Transverse colon (tissue), 4 donors: ENCODE results near the gene GATA3. TPM values are rescaled to one million over a fixed set of nuclear protein-coding genes. Genes with fewer than 3 reads are reported as not detected.

Experiments
- DNase-seq: peaks from one replicate; pipeline ENCODE4 v3.0.0-alpha.2; 2019
- H3K27ac ChIP-seq, 4 donors: fragments of 200-600 bp; sonication (generic); 2 replicates each; pipeline ENCODE4 v1.5.1; 2016 to 2018; ENCODE audit warnings: inconsistent platforms in 4 of 4
- H3K27me3 ChIP-seq: fragments of 200-600 bp; sonication (generic); 2 replicates; pipeline ENCODE4 v1.5.1; 2017; ENCODE audit warnings: inconsistent platforms
- H3K36me3 ChIP-seq, 4 donors: fragments of 200-600 bp; sonication (generic); 2 replicates each; pipeline ENCODE4 v1.5.1; 2017 to 2019; ENCODE audit warnings: inconsistent platforms in 4 of 4
- H3K4me1 ChIP-seq, 4 donors: fragments of 200-600 bp; sonication (generic); 2 replicates each; pipeline ENCODE4 v1.5.1; 2017 to 2020; ENCODE audit warnings: inconsistent platforms in 4 of 4
- H3K4me3 ChIP-seq, 4 donors: fragments of 200-600 bp; sonication (generic); 1 replicate in 1 of 4; 2 replicates in 3 of 4; pipeline versions ENCODE4 v1.5.1 to v1.6.1; 2017 to 2019; ENCODE audit warnings: inconsistent platforms in 4 of 4
- H3K9me3 ChIP-seq, 2 donors: fragments of 200-600 bp; sonication (generic); 2 replicates each; pipeline ENCODE4 v1.5.1; 2017 to 2019; ENCODE audit warnings: inconsistent platforms in 2 of 2
- EP300 ChIP-seq: sonication (generic); formaldehyde crosslinking; IDR thresholded peaks from one replicate; pipeline ENCODE4 v1.6.1; 2017; ENCODE audit warnings: antibody characterized with exemption, low read depth
- POLR2A ChIP-seq: fragments of 450-650 bp; IDR thresholded peaks from one replicate; pipeline ENCODE4 v1.6.1; 2016; ENCODE audit warnings: antibody characterized with exemption, mild to moderate bottlenecking, moderate library complexity
- POLR2AphosphoS5 ChIP-seq, 3 donors: sonication (generic); formaldehyde crosslinking; IDR thresholded peaks; one replicate each; pipeline ENCODE4 v1.6.1; 2016; ENCODE audit warnings: antibody characterized with exemption in 3 of 3
- WGBS, 2 donors: methylation state at CpG; one replicate each; pipeline ENCODE4 v1.1.5; 2018; ENCODE audit warnings: low coverage in 1 of 2; 5-methylcytosine and 5-hydroxymethylcytosine counted together
- in situ Hi-C, 4 donors: fragments of 200-750 bp; cut with MboI; loops; one replicate each; pipeline versions ENCODE4 v1.15.0 to v1.15.1; 2017; ENCODE audit warnings: low sequenced_read_pairs in 3 of 4, low pct_ligation_motif_present in 1 of 4, low pct_unique_long_range_greater_than_20kb in 1 of 4
- intact Hi-C: fragments of 100-400 bp; cut with DNase I; formaldehyde crosslinking; loops from one replicate; pipeline ENCODE4 v1.15.1; 2023; ENCODE audit warnings: low total_unique reads
- total RNA-seq, 4 donors: library from RNA; depleted of rRNA; stranded (reverse); fragments of >200 nt; gene quantifications; one replicate each; pipeline ENCODE4 v1.1.0, GENCODE V29; 2016
- TF ChIP-seq, protein P1 (sequence below), 5 experiments: fragments of 200-600 bp in 3 of 5; fragments of 450-650 bp in 2 of 5; sonication (generic) in 3 of 5; IDR thresholded peaks; 1 replicate in 2 of 5; 2 replicates in 3 of 5; pipeline ENCODE4 v1.5.1; 2016 to 2017; ENCODE audit warnings: antibody characterized with exemption in 5 of 5, inconsistent platforms in 3 of 5, mild to moderate bottlenecking in 2 of 5, moderate library complexity in 1 of 5

Gene GATA3
- total RNA-seq, 4 donors from 2014 or later: 0.48 TPM; not detected in 3

DNA sequence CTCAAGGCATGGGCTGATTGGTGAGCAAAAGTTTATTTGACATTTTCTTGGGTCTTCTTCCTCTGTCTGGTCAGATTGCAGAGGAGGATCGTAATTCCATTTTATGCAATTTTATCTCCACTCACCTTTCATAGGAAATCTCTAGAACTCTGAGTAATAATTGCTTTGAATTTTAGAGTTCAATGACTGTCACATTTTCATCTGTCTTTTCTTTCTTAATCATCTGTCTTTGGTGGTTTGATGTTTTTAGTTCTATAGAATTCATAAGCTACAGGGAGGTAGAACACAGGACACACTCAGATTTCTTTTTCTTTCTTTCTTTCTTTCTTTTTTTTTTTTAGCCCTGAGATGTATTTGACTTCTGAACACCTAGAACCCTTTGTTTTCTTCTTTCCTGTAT, 11.6 kb downstream of the GATA3 start:
- peaks cover 59% of the 10 kb centered on the region for H3K27me3 ChIP-seq
- intact Hi-C loops: no loop called here
- DNase-seq: no peak
- H3K36me3 ChIP-seq: no peaks in the 10 kb centered on the region
- H3K27ac ChIP-seq: no peak overlapping the region
- WGBS, 2 donors: 53 to 66% methylated on average over 1 of the region's 1 CpG
- no peaks in the 10 kb centered on the region for H3K9me3 ChIP-seq
- in situ Hi-C loops: no loop called here
- H3K4me3 ChIP-seq: no peak overlapping the region
- TF ChIP-seq, protein P1, sequence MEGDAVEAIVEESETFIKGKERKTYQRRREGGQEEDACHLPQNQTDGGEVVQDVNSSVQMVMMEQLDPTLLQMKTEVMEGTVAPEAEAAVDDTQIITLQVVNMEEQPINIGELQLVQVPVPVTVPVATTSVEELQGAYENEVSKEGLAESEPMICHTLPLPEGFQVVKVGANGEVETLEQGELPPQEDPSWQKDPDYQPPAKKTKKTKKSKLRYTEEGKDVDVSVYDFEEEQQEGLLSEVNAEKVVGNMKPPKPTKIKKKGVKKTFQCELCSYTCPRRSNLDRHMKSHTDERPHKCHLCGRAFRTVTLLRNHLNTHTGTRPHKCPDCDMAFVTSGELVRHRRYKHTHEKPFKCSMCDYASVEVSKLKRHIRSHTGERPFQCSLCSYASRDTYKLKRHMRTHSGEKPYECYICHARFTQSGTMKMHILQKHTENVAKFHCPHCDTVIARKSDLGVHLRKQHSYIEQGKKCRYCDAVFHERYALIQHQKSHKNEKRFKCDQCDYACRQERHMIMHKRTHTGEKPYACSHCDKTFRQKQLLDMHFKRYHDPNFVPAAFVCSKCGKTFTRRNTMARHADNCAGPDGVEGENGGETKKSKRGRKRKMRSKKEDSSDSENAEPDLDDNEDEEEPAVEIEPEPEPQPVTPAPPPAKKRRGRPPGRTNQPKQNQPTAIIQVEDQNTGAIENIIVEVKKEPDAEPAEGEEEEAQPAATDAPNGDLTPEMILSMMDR (IDR thresholded peaks at IDR 0.05): no peak
- TF ChIP-seq POLR2A (no peak), EP300 (no peak), POLR2AphosphoS5 (IDR thresholded peaks at IDR 0.05) (no peak)
- H3K4me1 ChIP-seq: no peaks in the 10 kb centered on the region

DNA sequence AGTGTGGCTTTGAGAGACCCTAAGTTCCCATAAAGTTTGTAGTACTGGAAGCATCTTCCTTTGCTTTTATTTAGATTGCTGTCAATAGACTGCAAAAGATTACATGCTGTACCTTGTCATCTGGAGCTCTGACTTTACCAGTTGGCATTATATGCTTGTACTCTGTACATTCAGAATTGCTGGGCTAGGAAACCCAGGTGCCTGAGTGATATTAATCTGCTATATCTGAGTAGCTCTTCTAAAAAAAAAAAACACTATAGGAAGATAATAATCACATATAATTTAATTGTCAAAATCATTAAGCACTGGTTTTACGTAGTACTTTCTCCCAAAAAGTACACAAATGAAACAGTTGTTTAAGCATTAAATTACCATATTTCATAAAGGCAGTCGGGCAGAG, 12.3 kb downstream of the GATA3 start:
- Histone ChIP-seq H3K9me3 (no peaks in the 10 kb centered on the region), H3K27ac (no peak overlapping the region), H3K4me3 (no peak overlapping the region), H3K4me1 (no peaks in the 10 kb centered on the region), H3K36me3 (no peaks in the 10 kb centered on the region), H3K27me3 (peaks cover 57% of the 10 kb centered on the region)
- intact Hi-C loops (no loop called here), in situ Hi-C loops (no loop called here)
- 79 to 80% methylated on average over 2 of the region's 2 CpGs for WGBS, 2 donors
- TF ChIP-seq, protein P1 (IDR thresholded peaks at IDR 0.05): no peak
- TF ChIP-seq POLR2A (no peak), POLR2AphosphoS5 (IDR thresholded peaks at IDR 0.05) (no peak), EP300 (no peak)
- DNase-seq: no peak

DNA sequence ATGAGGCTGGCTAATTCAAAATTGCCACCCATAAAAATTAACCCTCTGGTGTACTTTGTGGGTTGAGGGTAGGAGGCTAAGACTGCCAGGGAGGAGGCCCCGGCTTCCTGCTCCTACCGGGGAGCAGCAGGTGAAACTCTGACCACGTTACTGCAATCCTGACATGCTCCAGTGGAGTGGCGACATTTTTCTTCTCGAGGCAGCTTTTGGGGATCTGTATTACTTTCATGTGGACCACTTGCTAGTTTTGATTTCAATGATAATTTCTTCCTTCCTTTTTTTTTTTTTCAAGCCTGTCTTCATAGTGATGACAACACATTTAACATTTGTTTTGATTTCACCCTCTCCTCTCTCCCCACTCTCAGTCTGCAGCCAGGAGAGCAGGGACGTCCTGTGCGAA, 14.6 kb downstream of the GATA3 start:
- H3K36me3 ChIP-seq: no peaks in the 10 kb centered on the region
- in situ Hi-C loops (no loop called here), intact Hi-C loops (no loop called here)
- TF ChIP-seq, protein P1 (IDR thresholded peaks at IDR 0.05): no peak
- no peak for TF ChIP-seq POLR2A
- TF ChIP-seq POLR2AphosphoS5 (IDR thresholded peaks at IDR 0.05): no peak
- TF ChIP-seq EP300: no peak
- no peak overlapping the region for H3K4me3 ChIP-seq
- peaks cover 39% of the 10 kb centered on the region for H3K27me3 ChIP-seq
- H3K4me1 ChIP-seq: no peaks in the 10 kb centered on the region
- DNase-seq: no peak
- H3K9me3 ChIP-seq: no peaks in the 10 kb centered on the region
- 65% methylated on average over 7 of the region's 7 CpGs; no CpG with 5 or more reads in 1 of the 2 donors for WGBS, 2 donors
- no peak overlapping the region for H3K27ac ChIP-seq

DNA sequence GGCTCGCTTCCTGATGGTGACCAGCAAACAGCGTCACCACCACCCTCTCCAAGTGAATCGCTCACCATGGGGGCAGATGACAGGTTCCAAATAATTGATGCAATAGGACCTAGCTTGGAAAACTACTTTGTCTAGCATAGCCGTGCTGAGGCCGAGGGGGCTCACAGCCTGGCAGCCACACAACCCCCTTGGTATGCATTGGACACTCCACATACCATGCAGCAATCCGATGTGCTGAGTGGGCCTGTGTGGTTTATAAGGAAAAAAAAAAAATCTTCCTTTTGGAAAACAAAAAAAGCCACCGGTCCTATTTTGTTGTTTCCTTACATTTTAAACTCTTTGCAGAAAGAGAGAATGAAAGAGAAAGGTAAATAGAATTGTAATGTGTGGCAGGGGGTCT, 15.1 kb downstream of the GATA3 start:
- Histone ChIP-seq H3K4me3 (no peak overlapping the region), H3K36me3 (no peaks in the 10 kb centered on the region), H3K9me3 (no peaks in the 10 kb centered on the region), H3K4me1 (no peaks in the 10 kb centered on the region), H3K27me3 (peaks cover 34% of the 10 kb centered on the region), H3K27ac (no peak overlapping the region)
- in situ Hi-C loops: no loop called here
- no peak for TF ChIP-seq POLR2A
- no peak for TF ChIP-seq EP300
- no peak for TF ChIP-seq POLR2AphosphoS5 (IDR thresholded peaks at IDR 0.05)
- TF ChIP-seq, protein P1 (IDR thresholded peaks at IDR 0.05): no peak
- intact Hi-C loops: no loop called here
- DNase-seq: no peak
- 86% methylated on average over 7 of the region's 7 CpGs; no CpG with 5 or more reads in 1 of the 2 donors for WGBS, 2 donors
